Measurements from ENCODE around the gene C1orf21.
"Not testable (repeated sequence)": the region's sequence is repeated elsewhere in the genome, so short reads cannot be mapped to it uniquely, and the experiment has no call there.

Gene C1orf21

GRCh38 chr1:184604152-184604900, 217.5 kb downstream of the C1orf21 start:
- DNase-seq (ENCODE audit: low read depth) = no peak

GRCh38 chr1:184605941-184606340, 219.1 kb downstream of the C1orf21 start:
- DNase-seq (ENCODE audit: low read depth) = no peak

DNA sequence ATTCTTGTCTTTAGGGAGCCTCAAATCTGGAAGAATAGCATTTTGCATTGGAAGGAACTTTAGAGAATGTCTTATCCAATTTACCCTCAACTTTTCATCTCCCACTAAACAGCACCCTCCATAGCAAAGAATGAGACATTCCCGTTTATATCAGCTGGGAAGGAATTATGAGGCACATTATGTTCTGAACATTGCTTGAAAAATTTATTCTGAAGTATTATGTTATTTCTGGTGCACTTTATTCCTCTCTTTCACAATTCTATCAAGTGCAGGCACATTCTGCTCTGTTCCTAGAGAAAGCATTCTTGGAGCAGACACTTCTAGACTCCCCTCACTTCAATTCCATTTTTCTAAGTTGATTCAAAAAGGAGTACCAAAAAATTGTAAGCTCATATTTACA, 220.0 kb downstream of the C1orf21 start:
- no peak for DNase-seq (ENCODE audit: low read depth)

DNA sequence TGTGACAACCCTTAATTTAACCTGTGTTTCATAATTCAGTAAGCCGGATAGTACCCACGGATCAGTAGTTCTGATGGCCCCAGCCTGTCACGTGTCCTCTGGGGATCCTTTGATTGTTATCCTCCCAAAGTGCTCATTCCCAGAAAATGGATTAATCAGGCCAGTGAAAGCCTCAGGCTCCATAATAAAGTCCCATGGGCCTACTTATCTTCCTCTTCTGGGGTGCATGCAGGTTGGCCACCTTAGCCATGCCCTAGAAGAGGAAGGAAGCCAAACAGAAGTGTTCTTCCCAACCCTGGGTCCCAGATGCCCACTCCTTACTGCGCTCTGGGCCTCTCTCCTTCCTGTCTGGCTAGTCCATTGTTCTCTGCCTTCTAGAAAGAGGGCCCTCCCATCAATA, 221.8 kb downstream of the C1orf21 start:
- no peak for DNase-seq (ENCODE audit: low read depth)

- no peak for DNase-seq (ENCODE audit: low read depth)
Observed at GRCh38 chr1:184608990-184609389, 222.2 kb downstream of the C1orf21 start.

DNA sequence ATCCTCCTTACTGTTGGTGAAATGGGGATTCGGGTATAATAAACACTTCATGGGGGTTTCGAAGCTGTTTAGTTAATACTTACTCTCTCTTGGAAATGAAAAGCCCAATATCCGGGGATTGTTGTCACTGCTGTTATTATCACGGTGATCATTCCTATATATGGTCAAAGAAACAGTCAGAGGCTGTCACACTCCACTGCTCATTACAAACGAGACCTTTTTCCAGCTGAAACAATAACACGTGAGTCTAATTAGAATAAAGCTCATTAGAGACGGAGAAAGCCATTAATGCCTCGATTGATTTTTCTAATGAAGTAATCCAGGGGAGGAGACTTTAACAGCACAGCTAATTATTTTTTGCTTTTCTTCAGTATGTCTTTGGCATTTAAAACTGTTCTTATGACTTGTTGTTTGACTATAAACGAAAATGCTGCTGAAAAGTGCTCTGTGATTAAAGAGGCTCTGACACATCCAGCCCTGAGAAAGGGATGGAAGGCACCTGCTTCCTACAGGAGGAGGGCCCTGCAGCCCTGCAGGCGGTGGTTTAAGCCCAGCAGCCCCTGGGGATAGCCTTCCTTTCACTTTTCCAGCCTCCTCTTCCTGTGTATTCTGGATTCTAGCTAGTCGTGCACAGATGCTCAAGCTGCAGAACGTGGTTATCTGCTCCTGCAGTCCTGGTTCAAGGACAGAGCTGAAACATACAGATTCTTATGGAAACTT, 224.2 kb downstream of the C1orf21 start:
- no peak for DNase-seq (ENCODE audit: low read depth)

GRCh38 chr1:184612229-184612628, 225.4 kb downstream of the C1orf21 start:
- DNase-seq (ENCODE audit: low read depth) = not testable (repeated sequence)

GRCh38 chr1:184614667-184615066, 227.8 kb downstream of the C1orf21 start:
- no peak for DNase-seq (ENCODE audit: low read depth)

DNA sequence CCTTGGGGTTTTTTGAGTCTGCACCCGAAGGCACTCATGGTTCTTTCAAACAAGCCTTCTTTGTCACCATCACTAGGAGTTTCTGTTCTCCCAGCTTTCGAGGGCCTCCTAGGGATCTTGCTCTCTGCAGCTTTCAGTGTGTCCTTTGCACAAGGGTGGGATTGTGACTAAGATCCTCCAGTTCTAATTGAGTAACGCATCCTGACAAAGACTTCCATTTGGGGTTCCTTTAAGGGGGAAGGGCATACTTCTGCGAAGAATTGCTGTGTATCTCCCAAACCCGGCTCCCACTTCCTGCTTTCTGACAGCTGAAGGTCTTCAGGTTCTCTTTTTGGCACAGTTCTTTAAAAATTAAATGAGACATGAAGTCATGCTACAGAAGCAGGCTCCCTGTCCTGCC, 228.5 kb downstream of the C1orf21 start:
- DNase-seq (ENCODE audit: low read depth) = no peak

DNA sequence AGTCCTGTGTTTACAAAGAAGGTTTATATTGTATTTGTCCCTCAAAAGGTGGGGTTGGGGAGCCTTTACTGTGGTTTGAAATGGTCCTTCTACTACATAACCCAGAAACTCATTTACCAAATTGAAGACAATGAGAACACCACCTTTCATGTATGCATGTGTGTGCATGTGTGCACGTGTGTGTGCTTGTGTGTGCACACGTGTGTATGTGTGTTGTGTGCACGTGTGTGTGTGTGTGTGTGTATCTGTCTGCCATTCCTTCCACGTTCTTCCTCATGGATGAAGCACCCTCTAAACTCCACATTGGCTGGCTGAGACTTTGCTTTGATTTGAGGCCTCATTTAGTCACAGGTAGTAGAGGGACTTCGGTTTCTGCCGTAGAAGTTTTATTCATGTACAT, 229.7 kb downstream of the C1orf21 start:
- DNase-seq (ENCODE audit: low read depth) = no peak

DNA sequence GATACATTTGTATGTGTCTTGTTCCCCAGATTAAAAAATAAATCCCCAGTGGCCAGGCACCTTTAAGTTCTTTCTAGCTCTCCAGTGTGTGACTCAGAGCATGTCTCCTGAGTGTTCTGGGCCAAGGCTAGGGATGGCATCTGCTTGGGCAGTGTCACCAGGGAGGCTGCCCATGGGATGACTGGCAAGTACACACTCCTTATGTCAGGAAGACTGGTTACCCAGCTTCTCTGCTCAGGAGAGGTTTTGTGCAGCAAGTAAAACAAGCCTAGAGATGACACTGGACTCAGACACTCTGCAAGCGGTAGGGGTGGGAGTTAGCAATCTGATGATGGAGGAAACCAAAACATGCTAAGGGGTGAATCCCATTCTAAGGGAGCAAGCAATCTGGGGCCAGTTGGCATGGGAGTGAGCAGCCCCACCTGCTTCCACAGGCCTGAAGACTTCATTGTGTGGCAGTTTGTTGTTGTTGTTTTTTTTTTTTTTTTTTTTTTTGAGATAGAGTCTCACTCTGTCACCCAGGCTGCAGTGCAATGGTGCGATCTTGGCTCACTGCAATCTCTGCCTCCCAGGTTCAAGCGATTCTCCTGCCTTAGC, 230.7 kb downstream of the C1orf21 start:
- DNase-seq (ENCODE audit: low read depth) = no peak

GRCh38 chr1:184618851-184619250, 232.0 kb downstream of the C1orf21 start:
- DNase-seq (ENCODE audit: low read depth) = no peak

DNA sequence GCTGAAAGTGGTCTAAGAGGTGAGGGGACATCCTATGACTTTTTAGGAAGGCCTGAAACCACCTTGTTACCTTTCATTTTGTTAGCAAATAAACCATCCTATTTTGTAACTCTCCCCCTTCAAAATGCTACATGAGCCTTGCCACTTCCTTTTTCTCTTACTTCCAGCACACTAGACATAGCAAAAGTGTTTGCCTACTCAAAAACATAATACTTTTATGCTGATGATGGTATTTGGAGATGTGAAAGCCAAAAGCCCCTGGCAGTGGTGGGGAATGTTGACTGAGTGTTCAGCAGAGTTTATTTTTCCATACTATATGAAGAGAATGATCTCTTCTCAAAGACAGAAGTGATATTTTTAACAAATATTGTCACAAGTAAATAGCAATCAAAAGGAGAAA, 233.6 kb downstream of the C1orf21 start:
- no peak for DNase-seq (ENCODE audit: low read depth)

- no peak for DNase-seq (ENCODE audit: low read depth)
Observed at GRCh38 chr1:184621260-184621659, 234.4 kb downstream of the C1orf21 start.

DNA sequence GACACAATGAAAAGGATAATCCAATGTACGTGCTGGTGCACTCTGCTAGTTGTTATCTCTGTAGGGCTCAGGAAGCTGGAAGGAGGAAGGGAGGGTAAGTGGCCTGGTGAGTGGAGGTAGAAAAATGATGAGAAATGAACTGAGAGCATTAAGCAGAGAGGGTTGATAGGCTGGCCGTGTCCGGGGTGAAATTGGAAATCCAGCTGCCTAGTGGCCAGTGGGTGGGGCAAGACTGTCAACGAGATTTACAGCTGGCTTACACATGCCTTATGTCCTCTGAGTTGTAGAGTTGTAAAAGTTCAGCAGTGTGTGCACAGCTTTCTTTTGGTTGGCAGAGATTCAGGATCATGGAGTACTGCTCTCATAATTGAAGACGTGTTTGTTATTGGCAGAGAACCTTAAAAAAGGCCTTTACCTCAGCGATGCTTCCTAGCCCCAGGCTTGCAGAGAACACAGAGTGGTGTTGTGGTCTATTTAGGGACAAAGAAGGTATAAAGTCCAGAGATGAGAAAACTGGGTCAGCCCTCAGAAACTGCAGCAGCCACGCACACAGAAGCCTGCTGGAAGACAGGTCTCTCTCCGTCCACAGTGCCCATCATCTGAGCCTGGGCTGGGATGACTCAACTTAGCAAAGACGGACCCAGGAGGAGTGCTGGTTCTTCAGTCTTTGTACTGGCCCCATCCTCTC, 235.5 kb downstream of the C1orf21 start:
- DNase-seq (ENCODE audit: low read depth) = no peak

DNA sequence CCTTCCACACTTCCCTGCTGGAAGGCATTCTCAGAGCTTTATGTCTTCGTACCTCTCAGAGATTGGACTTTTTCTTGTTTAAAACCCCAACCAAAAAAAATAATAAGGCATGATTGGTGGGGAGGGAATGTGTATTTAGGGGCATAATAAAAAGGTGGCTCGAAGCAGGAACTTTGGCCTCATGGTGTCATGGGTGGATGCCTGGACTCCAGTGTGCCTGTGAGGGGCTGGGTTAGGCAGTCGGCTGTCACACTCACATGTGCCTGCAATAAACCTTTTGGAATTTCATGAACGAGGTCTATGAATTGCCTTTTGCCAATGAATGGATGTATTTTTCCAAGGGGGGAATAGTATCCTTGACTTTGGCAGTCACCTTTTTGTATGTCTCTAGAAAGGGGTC, 236.6 kb downstream of the C1orf21 start:
- no peak for DNase-seq (ENCODE audit: low read depth)

- DNase-seq (ENCODE audit: low read depth) = no peak
Observed at GRCh38 chr1:184624051-184624450, 237.2 kb downstream of the C1orf21 start.

DNA sequence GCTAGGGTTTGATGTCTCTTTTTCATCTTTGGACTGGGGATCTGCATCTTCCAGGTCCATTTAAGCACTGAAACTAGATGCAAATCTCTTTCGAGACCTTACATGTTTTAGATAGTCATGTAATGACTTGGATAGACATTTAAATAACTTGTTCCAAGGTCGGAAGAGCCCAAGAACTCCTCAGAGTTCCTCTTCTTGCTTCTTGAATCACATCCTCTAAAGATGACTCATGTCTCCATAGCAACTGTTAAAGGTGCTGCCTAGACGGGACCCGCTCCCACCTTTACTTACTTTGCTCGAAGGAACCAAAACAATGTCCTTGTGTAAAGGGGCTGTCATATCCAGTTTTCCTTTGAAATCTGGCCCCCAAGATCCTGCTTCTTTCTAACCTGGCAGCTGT, 237.8 kb downstream of the C1orf21 start:
- DNase-seq (ENCODE audit: low read depth) = no peak

- no peak for DNase-seq (ENCODE audit: low read depth)
Observed at GRCh38 chr1:184625271-184625670, 238.4 kb downstream of the C1orf21 start.

DNA sequence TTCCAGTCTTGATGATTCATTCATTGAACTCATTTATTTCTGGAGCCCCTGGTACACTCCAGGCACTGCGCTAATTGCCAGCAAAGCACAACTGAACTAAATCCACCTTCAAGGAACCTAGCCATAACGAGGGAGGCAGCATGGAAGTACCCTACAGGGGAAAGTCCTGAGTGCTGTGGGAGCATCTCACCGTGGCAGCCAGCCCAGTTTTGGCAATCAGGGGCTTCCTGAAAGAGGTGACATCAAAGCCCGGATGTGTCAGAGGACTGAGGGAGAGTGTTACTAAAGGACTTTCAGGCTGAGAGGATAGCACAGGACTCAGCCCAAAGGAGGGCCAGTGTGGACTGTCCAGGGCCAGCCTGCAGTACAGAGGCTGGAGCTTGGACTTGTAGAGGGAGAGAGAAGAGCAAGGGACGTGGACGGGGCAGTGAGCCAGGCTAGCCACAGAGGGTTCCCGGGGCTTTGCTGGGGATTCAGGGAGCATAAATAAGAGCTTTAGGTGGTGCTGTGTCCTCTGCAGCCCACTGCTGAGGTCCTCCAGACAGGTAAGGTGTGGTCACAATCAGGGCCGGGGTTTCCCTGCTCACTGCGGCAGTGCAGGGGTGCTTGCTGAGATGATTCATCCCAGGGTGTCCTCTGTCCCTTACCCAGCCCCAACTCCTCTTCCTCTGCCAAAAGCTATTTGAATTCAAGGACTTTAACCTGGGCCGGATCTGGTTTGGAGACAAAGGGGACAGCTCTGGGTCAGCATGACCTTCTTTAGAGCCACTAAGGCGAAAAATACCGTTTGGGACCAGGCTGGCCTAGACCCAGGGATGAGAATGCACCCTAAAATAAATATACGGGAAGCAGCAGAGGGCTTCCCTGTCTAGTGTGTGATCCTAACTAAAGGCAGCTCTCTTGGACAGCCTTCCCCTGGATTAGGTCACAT, 239.5 kb downstream of the C1orf21 start:
- DNase-seq (ENCODE audit: low read depth) = no peak

DNA sequence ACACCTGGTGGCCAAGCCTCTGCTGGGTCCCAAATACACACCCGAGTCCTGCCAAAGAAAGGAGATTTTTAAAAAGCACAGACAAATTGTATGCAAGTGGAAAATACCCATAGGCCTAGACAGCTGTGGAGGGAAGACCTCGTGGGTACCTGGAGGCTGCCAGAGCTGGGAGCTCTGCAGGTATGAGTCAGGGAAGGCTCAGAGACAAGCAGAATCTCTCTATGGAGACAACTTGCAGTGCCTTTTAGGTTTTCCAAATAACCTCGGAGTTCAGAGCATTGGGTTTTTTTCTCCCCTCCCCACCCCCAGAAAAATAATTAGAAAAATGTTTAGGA, 240.1 kb downstream of the C1orf21 start:
- DNase-seq (ENCODE audit: low read depth) = no peak

GRCh38 chr1:184629266-184629665, 242.4 kb downstream of the C1orf21 start:
- DNase-seq (ENCODE audit: low read depth) = no peak

All from activated T-helper 9 cell treated with anti-CD3 and anti-CD28 coated beads, Interleukin-2, amount 50 U/mL, for 16 hours (primary cell).